HepG2 (cell line): ENCODE data around the gene VDR. TPM values are rescaled to one million over a fixed set of nuclear protein-coding genes. Genes with fewer than 3 reads are reported as not detected.

Source experiments
- ATAC-seq: fragments of 200-7000 bp; cut with Tn5 transposase; 3 replicates; pipeline ENCODE4 v1.9.1; 2020; ENCODE audit warnings: mild to moderate bottlenecking, moderate library complexity
- BruUV-seq: library from RNA; stranded (reverse); fragments of 400-500 nt; replicated peaks from 2 replicates; lab custom pipeline; 2021; lab: Mats Ljungman, UMichigan
- CTCF ChIA-PET: fragments of 300-600 bp; formaldehyde crosslinking; extraction: SDS; loops from one replicate; lab custom pipeline; 2021; ENCODE audit warnings: low total read pairs, inconsistent platforms, low intra/inter-chr PET ratio; lab: Yijun Ruan, JAX
- POLR2A ChIA-PET: fragments of 350-600 bp; sonication (Branson Sonifier 250); formaldehyde crosslinking; loops from one replicate; lab custom pipeline; 2020; ENCODE audit warnings: antibody characterized with exemption, inconsistent platforms; lab: Yijun Ruan, JAX
- DNase-seq: peaks from one replicate; pipeline ENCODE4 v3.0.0-alpha.2; 2015; ENCODE audit warnings: low spot score
- FAIRE-seq: peaks from 3 replicates; lab custom pipeline; 2011; peaks lifted over from hg19 to GRCh38; lab: Jason Lieb, UNC
- H2AFZ ChIP-seq: one replicate; pipeline ENCODE4 v1.6.1; 2011; ENCODE audit warnings: low read length, inconsistent platforms
- H3K27ac ChIP-seq: fragments of 300-600 bp; 3 replicates; pipeline ENCODE4 v1.8.0; 2011; ENCODE audit warnings: mixed run types, mild to moderate bottlenecking, mixed read lengths, low read length, inconsistent platforms; ENCODE audit not compliant: insufficient read depth; ENCODE audit errors: extremely low read length
- H3K27me3 ChIP-seq, 2 experiments: fragments of 200-600 bp in 1 of 2; 2 replicates in 1 of 2; 3 replicates in 1 of 2; pipeline versions ENCODE4 v1.6.0 to v1.8.0; 2011; ENCODE audit warnings: low read length in 2 of 2, mild to moderate bottlenecking in 2 of 2, moderate library complexity in 2 of 2, inconsistent platforms in 1 of 2; ENCODE audit not compliant: insufficient read depth in 2 of 2, control insufficient read depth in 1 of 2
- H3K36me3 ChIP-seq, 2 experiments: fragments of 200-600 bp in 1 of 2; replicated peaks in 1 of 2; 2 replicates in 1 of 2; 3 replicates in 1 of 2; pipeline versions ENCODE4 v1.5.1 to v1.8.0; 2011; ENCODE audit warnings: low read length in 2 of 2, inconsistent platforms in 1 of 2; ENCODE audit not compliant: insufficient read depth in 2 of 2, control insufficient read depth in 1 of 2
- H3K4me1 ChIP-seq: 2 replicates; pipeline ENCODE4 v1.5.1; 2012; ENCODE audit warnings: low read length, inconsistent platforms; ENCODE audit not compliant: insufficient read depth
- H3K4me2 ChIP-seq: 2 replicates; pipeline ENCODE4 v1.6.0; 2011; ENCODE audit warnings: low read depth, low read length, inconsistent platforms
- H3K4me3 ChIP-seq, 3 experiments: fragments of 200-600 bp in 1 of 3; sonication (generic), shearing (Covaris generic) in 1 of 3; replicated peaks in 1 of 3; 2 replicates each; pipeline ENCODE4 v1.5.1; 2011 to 2016; ENCODE audit warnings: low read length in 3 of 3, inconsistent platforms in 2 of 3, low read depth in 2 of 3, mild to moderate bottlenecking in 2 of 3, control low read depth in 1 of 3, mixed read lengths in 1 of 3; ENCODE audit not compliant: insufficient read depth in 1 of 3
- H3K79me2 ChIP-seq: one replicate; pipeline ENCODE4 v1.6.1; 2011; ENCODE audit warnings: low read length, inconsistent platforms; ENCODE audit not compliant: insufficient read depth
- H3K9ac ChIP-seq: 2 replicates; pipeline ENCODE4 v1.6.0; 2011; ENCODE audit warnings: mild to moderate bottlenecking, low read depth, low read length, inconsistent platforms; ENCODE audit not compliant: insufficient read depth
- H3K9me3 ChIP-seq: 2 replicates; pipeline ENCODE4 v1.5.1; 2012; ENCODE audit warnings: mild to moderate bottlenecking, low read length
- H4K20me1 ChIP-seq: 2 replicates; pipeline ENCODE4 v1.6.0; 2011; ENCODE audit warnings: inconsistent platforms, mild to moderate bottlenecking, low read length, moderate library complexity; ENCODE audit not compliant: insufficient read depth
- ADNP ChIP-seq: sonication (generic); formaldehyde crosslinking; IDR thresholded peaks from 2 replicates; pipeline ENCODE4 v1.4.0; 2020; ENCODE audit warnings: missing genetic modification reagents
- MAZ ChIP-seq, 2 experiments: sonication (generic) in 1 of 2; formaldehyde crosslinking in 1 of 2; IDR thresholded peaks; 2 replicates each; pipeline versions ENCODE4 v1.5.0 to v1.6.1; 2012 to 2020; ENCODE audit warnings: low read depth in 2 of 2, mild to moderate bottlenecking in 2 of 2, borderline replicate concordance in 1 of 2, improper control_type of control experiment in 1 of 2, low read length in 1 of 2, missing genetic modification reagents in 1 of 2, moderate library complexity in 1 of 2
- MIER3 ChIP-seq: IDR thresholded peaks from 2 replicates; pipeline ENCODE4 v1.6.1; 2016; ENCODE audit warnings: missing compliant biosample characterization, borderline replicate concordance
- MYPOP ChIP-seq: sonication (generic); formaldehyde crosslinking; IDR thresholded peaks from 2 replicates; pipeline ENCODE4 v1.8.1; 2023; ENCODE audit warnings: mild to moderate bottlenecking, moderate library complexity, missing genetic modification reagents
- PAWR ChIP-seq: sonication (generic); formaldehyde crosslinking; IDR thresholded peaks from 2 replicates; pipeline ENCODE4 v1.4.0; 2020; ENCODE audit warnings: missing genetic modification reagents, mild to moderate bottlenecking, borderline replicate concordance
- RCOR2 ChIP-seq: IDR thresholded peaks from 2 replicates; pipeline ENCODE4 v1.6.1; 2016; ENCODE audit warnings: missing biosample characterization, missing genetic modification reagents
- ZNF143 ChIP-seq: sonication (generic); formaldehyde crosslinking; IDR thresholded peaks from 2 replicates; pipeline ENCODE4 v1.4.0; 2020; ENCODE audit warnings: missing genetic modification reagents
- ZNF224 ChIP-seq: sonication (generic); formaldehyde crosslinking; IDR thresholded peaks from 2 replicates; pipeline ENCODE4 v1.5.0; 2020; ENCODE audit warnings: mild to moderate bottlenecking, missing genetic modification reagents
- ZNF329 ChIP-seq: sonication (generic); formaldehyde crosslinking; IDR thresholded peaks from 2 replicates; pipeline ENCODE4 v1.9.0; 2021; ENCODE audit warnings: low read depth, mild to moderate bottlenecking, missing genetic modification reagents
- ZNF33B ChIP-seq: sonication (generic); formaldehyde crosslinking; IDR thresholded peaks from 2 replicates; pipeline ENCODE4 v1.5.1; 2020; ENCODE audit warnings: mild to moderate bottlenecking, missing genetic modification reagents
- ZNF547 ChIP-seq: sonication (generic); formaldehyde crosslinking; IDR thresholded peaks from 2 replicates; pipeline ENCODE4 v1.5.1; 2020; ENCODE audit warnings: mild to moderate bottlenecking, missing genetic modification reagents
- WGBS: methylation state at CpG from one replicate; pipeline ENCODE4 v1.1.6; 2017; ENCODE audit warnings: low lambda C conversion rate; 5-methylcytosine and 5-hydroxymethylcytosine counted together
- in situ Hi-C: cut with HindIII; loops from 2 replicates; pipeline ENCODE4 v1.10.0; 2017; ENCODE audit warnings: low pct_unique_long_range_greater_than_20kb; ENCODE audit not compliant: extremely low pct_ligation_motif_present
- intact Hi-C: fragments of 100-400 bp; cut with micrococcal nuclease; formaldehyde crosslinking; loops from one replicate; pipeline ENCODE4 v1.10.0; 2022; ENCODE audit not compliant: unreplicated experiment
- polyA plus RNA-seq, 8 experiments: library from polyadenylated mRNA; depleted of rRNA in 3 of 8; stranded (reverse) in 7 of 8; unstranded in 1 of 8; fragments of >200 nt; fragmentation: Illumina TruSeq in 4 of 8; extraction: Trizol in 4 of 8; gene quantifications; 2 replicates each; pipeline versions ENCODE4 v1.2.1 to v1.2.3, GENCODE V29; 2011 to 2016; ENCODE audit warnings: low read depth in 4 of 8, missing spikeins in 1 of 8, mixed read lengths in 1 of 8; ENCODE audit not compliant: insufficient read depth in 1 of 8
- total RNA-seq, 5 experiments: library from RNA; depleted of rRNA; stranded (reverse); fragments of >200 nt; fragmentation: Illumina TruSeq; extraction: Trizol; gene quantifications; 2 replicates each; pipeline ENCODE4 v1.2.3, GENCODE V29; 2016; ENCODE audit warnings: low read depth in 1 of 5
- TF ChIP-seq, protein P1 (sequence below): fragments of 450-650 bp; IDR thresholded peaks from 2 replicates; pipeline ENCODE4 v1.6.1; 2016

The VDR gene
- total and polyA plus RNA-seq, 2 of the 13 experiments (the other 11 are each of a cell fraction or from before 2014, with no cell fraction given): 0.08 to 0.33 TPM

- BruUV-seq: no TSS peak
- Histone ChIP-seq H3K4me3 (no peak overlapping the region), H3K27ac (no peak overlapping the region), H3K4me1 (peaks cover 21% of the 10 kb centered on the region), H3K4me2 (no peak overlapping the region), H3K27me3 (peaks cover 0 to 7% of the 10 kb centered on the region in 2 experiments; a peak in 2 of 5 replicates), H4K20me1 (no peaks in the 10 kb centered on the region), H2AFZ (no peak overlapping the region), H3K9ac (no peak overlapping the region), H3K79me2 (no peaks in the 10 kb centered on the region), H3K36me3 (no peaks in the 10 kb centered on the region), H3K9me3 (no peaks in the 10 kb centered on the region)
- WGBS: 0% methylated on average over 1 of the region's 4 CpGs
- ChIA-PET CTCF (no interaction called here), POLR2A (no interaction called here)
- TF ChIP-seq ZNF33B (CRISPR knock-in tag): no peak
- TF ChIP-seq, protein P1, sequence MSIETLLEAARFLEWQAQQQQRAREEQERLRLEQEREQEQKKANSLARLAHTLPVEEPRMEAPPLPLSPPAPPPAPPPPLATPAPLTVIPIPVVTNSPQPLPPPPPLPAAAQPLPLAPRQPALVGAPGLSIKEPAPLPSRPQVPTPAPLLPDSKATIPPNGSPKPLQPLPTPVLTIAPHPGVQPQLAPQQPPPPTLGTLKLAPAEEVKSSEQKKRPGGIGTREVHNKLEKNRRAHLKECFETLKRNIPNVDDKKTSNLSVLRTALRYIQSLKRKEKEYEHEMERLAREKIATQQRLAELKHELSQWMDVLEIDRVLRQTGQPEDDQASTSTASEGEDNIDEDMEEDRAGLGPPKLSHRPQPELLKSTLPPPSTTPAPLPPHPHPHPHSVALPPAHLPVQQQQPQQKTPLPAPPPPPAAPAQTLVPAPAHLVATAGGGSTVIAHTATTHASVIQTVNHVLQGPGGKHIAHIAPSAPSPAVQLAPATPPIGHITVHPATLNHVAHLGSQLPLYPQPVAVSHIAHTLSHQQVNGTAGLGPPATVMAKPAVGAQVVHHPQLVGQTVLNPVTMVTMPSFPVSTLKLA: no peak
- no peak for TF ChIP-seq ZNF143 (CRISPR knock-in tag)
- no peak for TF ChIP-seq ZNF329
- no peak for TF ChIP-seq RCOR2
- TF ChIP-seq MAZ (IDR thresholded peaks at IDR 0.05; ENCODE audit: borderline replicate concordance, low read depth, low read length): no peak
- no peak for TF ChIP-seq MAZ (CRISPR knock-in tag; IDR thresholded peaks at IDR 0.05; ENCODE audit: low read depth)
- TF ChIP-seq ZNF224 (CRISPR knock-in tag): no peak
- TF ChIP-seq MYPOP (CRISPR knock-in tag): no peak
- TF ChIP-seq MIER3: no peak
- TF ChIP-seq ADNP (CRISPR knock-in tag): no peak
- no peak for TF ChIP-seq PAWR
- no peak for TF ChIP-seq ZNF547
- no peak for FAIRE-seq
- in situ Hi-C loops: no loop called here
- no peak for ATAC-seq
- DNase-seq: no peak
- intact Hi-C loops: no loop called here
Measured at GRCh38 chr12:47938594-47938993, 33.8 kb upstream of the VDR start.
